ENCODE results near the gene TMEM52. TPM values are rescaled to one million over a fixed set of nuclear protein-coding genes. Genes with fewer than 3 reads are reported as not detected.

TMEM52 gene
- total and polyA plus RNA-seq, 4 donors: 2.6 to 13.1 (median 3.0) TPM

GRCh38 chr1:1894354-1895059 is 24.6 kb downstream of the TMEM52 start:
- H3K27me3 ChIP-seq (ENCODE audit: control insufficient read depth in 4 of 4, insufficient read depth in 4 of 4, low read length in 3 of 4): no peaks in the 10 kb centered on the region
- H3K4me1 ChIP-seq (ENCODE audit: control insufficient read depth in 4 of 4, insufficient read depth in 4 of 4, low read length in 3 of 4): peaks cover 14 to 30% (median 20%) of the 10 kb centered on the region in 4 donors
- TF ChIP-seq HNF4A (conservative IDR thresholded peaks at IDR 0.05): peak; percentile 8 to 13
- TF ChIP-seq TAF1 (conservative IDR thresholded peaks at IDR 0.05): no peak
- no peaks in the 10 kb centered on the region for H3K36me3 ChIP-seq (ENCODE audit: control insufficient read depth in 4 of 4, insufficient read depth in 3 of 4, low read depth in 1 of 4, low read length in 3 of 4)
- no peak overlapping the region for H3K27ac ChIP-seq (ENCODE audit: low read depth in 1 of 2, low read length in 2 of 2)
- H3K9me3 ChIP-seq (ENCODE audit: control insufficient read depth in 4 of 4, low read length in 3 of 4): no peaks in the 10 kb centered on the region
- H3K4me3 ChIP-seq (ENCODE audit: low read depth in 1 of 3, low read length in 3 of 3): no peak overlapping the region
- no peak for DNase-seq (ENCODE audit: low spot score)
- no peak overlapping the region for H3K9ac ChIP-seq (ENCODE audit: low read depth in 1 of 2, low read length in 2 of 2)
- 27% methylated on average over 14 of the region's 14 CpGs for WGBS

GRCh38 chr1:1893997-1894353 is 25.1 kb downstream of the TMEM52 start:
- no peak for DNase-seq (ENCODE audit: low spot score)
- Histone ChIP-seq H3K36me3 (ENCODE audit: control insufficient read depth in 4 of 4, insufficient read depth in 3 of 4, low read depth in 1 of 4, low read length in 3 of 4) (no peaks in the 10 kb centered on the region), H3K9ac (ENCODE audit: low read depth in 1 of 2, low read length in 2 of 2) (no peak overlapping the region), H3K4me1 (ENCODE audit: control insufficient read depth in 4 of 4, insufficient read depth in 4 of 4, low read length in 3 of 4) (peaks cover 14 to 33% (median 24%) of the 10 kb centered on the region in 4 donors), H3K4me3 (ENCODE audit: low read depth in 1 of 3, low read length in 3 of 3) (no peak overlapping the region), H3K27me3 (ENCODE audit: control insufficient read depth in 4 of 4, insufficient read depth in 4 of 4, low read length in 3 of 4) (no peaks in the 10 kb centered on the region), H3K9me3 (ENCODE audit: control insufficient read depth in 4 of 4, low read length in 3 of 4) (no peaks in the 10 kb centered on the region), H3K27ac (ENCODE audit: low read depth in 1 of 2, low read length in 2 of 2) (no peak overlapping the region)
- WGBS: 93% methylated on average over 2 of the region's 2 CpGs
- TF ChIP-seq MAX (IDR thresholded peaks at IDR 0.05) (no peak), HNF4G (IDR thresholded peaks at IDR 0.05) (no peak), FOXA1 (IDR thresholded peaks at IDR 0.05) (no peak), NR2F2 (IDR thresholded peaks at IDR 0.05) (no peak), SP1 (IDR thresholded peaks at IDR 0.05) (no peak), ATF3 (IDR thresholded peaks at IDR 0.05) (no peak), HNF4A (conservative IDR thresholded peaks at IDR 0.05) (no peak), TAF1 (conservative IDR thresholded peaks at IDR 0.05) (no peak), YY1 (IDR thresholded peaks at IDR 0.05) (no peak), GABPA (IDR thresholded peaks at IDR 0.05 in 1 of 2, conservative IDR thresholded peaks at IDR 0.05 in 1 of 2) (no peak), FOXA2 (IDR thresholded peaks at IDR 0.05) (no peak), RAD21 (IDR thresholded peaks at IDR 0.05) (no peak)

- H3K9ac ChIP-seq (ENCODE audit: low read depth in 1 of 2, low read length in 2 of 2): no peak overlapping the region
- H3K36me3 ChIP-seq (ENCODE audit: control insufficient read depth in 4 of 4, insufficient read depth in 3 of 4, low read depth in 1 of 4, low read length in 3 of 4): no peaks in the 10 kb centered on the region
- no peak overlapping the region for H3K27ac ChIP-seq (ENCODE audit: low read depth in 1 of 2, low read length in 2 of 2)
- 92% methylated on average over 19 of the region's 19 CpGs for WGBS
- H3K4me3 ChIP-seq (ENCODE audit: low read depth in 1 of 3, low read length in 3 of 3): no peak overlapping the region
- DNase-seq (ENCODE audit: low spot score): no peak
- TF ChIP-seq FOXA1 (IDR thresholded peaks at IDR 0.05) (no peak), RXRA (IDR thresholded peaks at IDR 0.05) (no peak), SP1 (IDR thresholded peaks at IDR 0.05) (no peak), MAX (IDR thresholded peaks at IDR 0.05) (no peak), HNF4A (conservative IDR thresholded peaks at IDR 0.05) (no peak), ZBTB33 (IDR thresholded peaks at IDR 0.05) (no peak)
- H3K4me1 ChIP-seq (ENCODE audit: control insufficient read depth in 4 of 4, insufficient read depth in 4 of 4, low read length in 3 of 4): peaks cover 15 to 36% (median 28%) of the 10 kb centered on the region in 4 donors
- H3K27me3 ChIP-seq (ENCODE audit: control insufficient read depth in 4 of 4, insufficient read depth in 4 of 4, low read length in 3 of 4): no peaks in the 10 kb centered on the region
- no peaks in the 10 kb centered on the region for H3K9me3 ChIP-seq (ENCODE audit: control insufficient read depth in 4 of 4, low read length in 3 of 4)
Measured at GRCh38 chr1:1893291-1893985, 25.6 kb downstream of the TMEM52 start.
